ENCODE results near the gene DOCK11.

GRCh38 chrX:118685393-118685792 lies 189.8 kb downstream of the DOCK11 start:
- no peak for TF ChIP-seq USF2 (CRISPR knock-in tag; IDR thresholded peaks at IDR 0.05)
- TF ChIP-seq MYBL2 (CRISPR knock-in tag; IDR thresholded peaks at IDR 0.05) = no peak
- TF ChIP-seq FOXP4 (CRISPR knock-in tag; IDR thresholded peaks at IDR 0.05) = no peak
- TF ChIP-seq RELA (CRISPR knock-in tag; IDR thresholded peaks at IDR 0.05; ENCODE audit: borderline replicate concordance) = no peak
- no peak for TF ChIP-seq USF1 (CRISPR knock-in tag; IDR thresholded peaks at IDR 0.05)
- TF ChIP-seq CTCF (IDR thresholded peaks at IDR 0.05) = no peak
- no peak for TF ChIP-seq JUN (CRISPR knock-in tag; IDR thresholded peaks at IDR 0.05)
- no peak for TF ChIP-seq MAX (CRISPR knock-in tag; IDR thresholded peaks at IDR 0.05)
- TF ChIP-seq ZBTB21 (CRISPR knock-in tag; IDR thresholded peaks at IDR 0.05; ENCODE audit: borderline replicate concordance) = no peak
